GM23248 (cell line): Measurements from ENCODE around the gene EEF1A2.

Source experiments
- EZH2 ChIP-seq: fragments of 200-600 bp; sonication (generic); IDR thresholded peaks from 2 replicates; pipeline ENCODE4 v1.6.1; 2018; ENCODE audit warnings: antibody characterized with exemption, mild to moderate bottlenecking; ENCODE audit not compliant: insufficient read depth, poor library complexity, severe bottlenecking
- EZH2phosphoT487 ChIP-seq: fragments of 200-600 bp; sonication (generic); IDR thresholded peaks from 2 replicates; pipeline ENCODE4 v1.6.1; 2018; ENCODE audit warnings: antibody characterized with exemption, moderate library complexity, mild to moderate bottlenecking, low read depth; ENCODE audit not compliant: insufficient read depth

DNA sequence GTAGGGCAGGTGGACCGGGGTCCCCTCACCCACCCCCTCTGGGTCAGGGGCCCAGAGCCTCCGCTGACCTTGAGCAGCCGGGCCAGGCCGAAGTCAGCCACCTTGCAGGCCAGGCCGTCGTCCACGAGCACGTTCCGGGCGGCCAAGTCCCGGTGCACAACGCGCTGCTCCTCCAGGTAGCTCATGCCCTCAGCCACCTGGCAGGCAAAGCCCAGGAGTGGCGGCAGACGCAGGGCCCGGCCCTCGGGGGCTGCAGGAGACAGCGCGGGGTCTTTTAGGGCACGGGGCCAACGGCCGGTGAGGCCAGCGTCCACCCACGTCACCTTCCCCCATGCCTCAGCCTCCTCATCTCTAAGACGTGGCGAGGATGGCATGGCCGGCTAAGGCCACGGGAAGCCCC lies 42.5 kb upstream of the EEF1A2 start:
- TF ChIP-seq EZH2phosphoT487 = no peak
- TF ChIP-seq EZH2 = no peak
